ENCODE data around the gene NID1.

Gene NID1

DNA sequence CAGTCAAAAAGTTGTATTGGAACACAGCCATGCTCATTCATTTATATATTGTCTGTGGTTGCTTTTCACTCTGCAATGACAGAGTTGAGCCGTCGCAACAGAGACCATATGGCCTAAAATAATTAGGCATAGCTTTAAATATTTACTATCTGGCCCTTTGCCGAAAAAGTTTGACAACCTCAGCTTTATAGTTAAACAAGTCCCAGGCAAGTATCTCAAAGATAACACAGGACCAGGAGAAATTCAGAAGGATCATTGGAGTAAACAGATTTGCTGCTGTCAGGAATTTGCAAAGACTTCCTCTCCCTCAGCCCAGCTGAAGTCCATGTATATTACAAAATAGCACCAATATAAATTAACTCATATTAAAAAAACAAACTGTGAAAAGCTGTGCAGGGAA, 34.4 kb downstream of the NID1 start:
- H3K4me2 ChIP-seq (ENCODE audit: low read depth, low read length), result no peak overlapping the region
- H3F3A ChIP-seq (ENCODE audit: insufficient read depth, low read length), result no peaks in the 10 kb centered on the region
- no peak overlapping the region for H3K27ac ChIP-seq (ENCODE audit: low read length)
- TF ChIP-seq EZH2phosphoT487 (IDR thresholded peaks at IDR 0.05; ENCODE audit: low read length) (no peak), EZH2 (optimal IDR thresholded peaks at IDR 0.05; ENCODE audit: low read depth, low read length) (no peak)
- TF ChIP-seq, protein P1, sequence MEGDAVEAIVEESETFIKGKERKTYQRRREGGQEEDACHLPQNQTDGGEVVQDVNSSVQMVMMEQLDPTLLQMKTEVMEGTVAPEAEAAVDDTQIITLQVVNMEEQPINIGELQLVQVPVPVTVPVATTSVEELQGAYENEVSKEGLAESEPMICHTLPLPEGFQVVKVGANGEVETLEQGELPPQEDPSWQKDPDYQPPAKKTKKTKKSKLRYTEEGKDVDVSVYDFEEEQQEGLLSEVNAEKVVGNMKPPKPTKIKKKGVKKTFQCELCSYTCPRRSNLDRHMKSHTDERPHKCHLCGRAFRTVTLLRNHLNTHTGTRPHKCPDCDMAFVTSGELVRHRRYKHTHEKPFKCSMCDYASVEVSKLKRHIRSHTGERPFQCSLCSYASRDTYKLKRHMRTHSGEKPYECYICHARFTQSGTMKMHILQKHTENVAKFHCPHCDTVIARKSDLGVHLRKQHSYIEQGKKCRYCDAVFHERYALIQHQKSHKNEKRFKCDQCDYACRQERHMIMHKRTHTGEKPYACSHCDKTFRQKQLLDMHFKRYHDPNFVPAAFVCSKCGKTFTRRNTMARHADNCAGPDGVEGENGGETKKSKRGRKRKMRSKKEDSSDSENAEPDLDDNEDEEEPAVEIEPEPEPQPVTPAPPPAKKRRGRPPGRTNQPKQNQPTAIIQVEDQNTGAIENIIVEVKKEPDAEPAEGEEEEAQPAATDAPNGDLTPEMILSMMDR (IDR thresholded peaks at IDR 0.05; ENCODE audit: low read length), result no peak
- DNase-seq, result no peak
- no peaks in the 10 kb centered on the region for H4K20me1 ChIP-seq (ENCODE audit: insufficient read depth, low read length)
- no peaks in the 10 kb centered on the region for H3K9me3 ChIP-seq (replicated peaks; ENCODE audit: insufficient read depth, low read length)
- H3K36me3 ChIP-seq (replicated peaks; ENCODE audit: insufficient read depth, low read length), result no peaks in the 10 kb centered on the region
- H3K27me3 ChIP-seq (replicated peaks; ENCODE audit: insufficient read depth, low read length), result no peaks in the 10 kb centered on the region
- no peaks in the 10 kb centered on the region for H3K79me2 ChIP-seq (ENCODE audit: low read length)
- no peak overlapping the region for H3K9ac ChIP-seq (ENCODE audit: low read length)
- no peaks in the 10 kb centered on the region for H3K4me1 ChIP-seq (ENCODE audit: low read length)
- H3K4me3 ChIP-seq (ENCODE audit: low read length), result no peak overlapping the region
- no peak overlapping the region for H2AFZ ChIP-seq (ENCODE audit: low read length)
- no peaks in the 10 kb centered on the region for H3K9me2 ChIP-seq (replicated peaks; ENCODE audit: insufficient read depth, low read length)

DNA sequence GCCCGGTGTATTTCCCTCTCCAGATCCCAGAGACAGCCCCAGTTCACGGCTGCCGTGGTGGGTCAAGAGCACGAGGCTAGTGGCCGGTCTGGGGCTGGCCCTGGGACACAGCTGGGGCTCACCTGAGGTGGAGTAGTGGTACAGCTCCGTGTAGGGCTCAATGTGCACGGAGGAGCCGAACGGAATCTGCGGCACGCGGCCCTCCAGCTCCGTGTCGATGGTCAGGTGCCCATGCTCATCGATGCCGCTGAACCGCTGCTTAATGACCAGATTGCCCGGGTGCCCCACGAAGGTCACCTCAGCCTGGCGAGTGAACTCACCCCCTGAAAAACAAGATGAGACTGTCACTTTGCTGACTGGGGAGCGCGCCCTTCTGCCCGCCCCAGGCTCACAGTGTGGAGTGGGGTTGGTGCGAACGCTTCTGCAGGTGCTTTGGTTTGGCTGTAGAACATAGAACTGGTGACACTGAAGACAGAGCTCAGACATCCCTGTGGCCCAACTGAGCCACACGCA, 35.4 kb downstream of the NID1 start:
- Histone ChIP-seq H3K4me3 (ENCODE audit: low read length) (no peak overlapping the region), H3K9ac (ENCODE audit: low read length) (no peak overlapping the region), H3K4me1 (ENCODE audit: low read length) (no peaks in the 10 kb centered on the region), H3K9me2 (replicated peaks; ENCODE audit: insufficient read depth, low read length) (no peaks in the 10 kb centered on the region), H3K79me2 (ENCODE audit: low read length) (no peaks in the 10 kb centered on the region), H3K27me3 (replicated peaks; ENCODE audit: insufficient read depth, low read length) (no peaks in the 10 kb centered on the region), H4K20me1 (ENCODE audit: insufficient read depth, low read length) (no peaks in the 10 kb centered on the region), H2AFZ (ENCODE audit: low read length) (no peak overlapping the region), H3K36me3 (replicated peaks; ENCODE audit: insufficient read depth, low read length) (no peaks in the 10 kb centered on the region), H3K9me3 (replicated peaks; ENCODE audit: insufficient read depth, low read length) (no peaks in the 10 kb centered on the region), H3K27ac (ENCODE audit: low read length) (no peak overlapping the region), H3K4me2 (ENCODE audit: low read depth, low read length) (no peak overlapping the region), H3F3A (ENCODE audit: insufficient read depth, low read length) (no peaks in the 10 kb centered on the region)
- TF ChIP-seq, protein P1 (IDR thresholded peaks at IDR 0.05; ENCODE audit: low read length), result no peak
- TF ChIP-seq EZH2phosphoT487 (IDR thresholded peaks at IDR 0.05; ENCODE audit: low read length) (no peak), EZH2 (optimal IDR thresholded peaks at IDR 0.05; ENCODE audit: low read depth, low read length) (no peak)
- no peak for DNase-seq

DNA sequence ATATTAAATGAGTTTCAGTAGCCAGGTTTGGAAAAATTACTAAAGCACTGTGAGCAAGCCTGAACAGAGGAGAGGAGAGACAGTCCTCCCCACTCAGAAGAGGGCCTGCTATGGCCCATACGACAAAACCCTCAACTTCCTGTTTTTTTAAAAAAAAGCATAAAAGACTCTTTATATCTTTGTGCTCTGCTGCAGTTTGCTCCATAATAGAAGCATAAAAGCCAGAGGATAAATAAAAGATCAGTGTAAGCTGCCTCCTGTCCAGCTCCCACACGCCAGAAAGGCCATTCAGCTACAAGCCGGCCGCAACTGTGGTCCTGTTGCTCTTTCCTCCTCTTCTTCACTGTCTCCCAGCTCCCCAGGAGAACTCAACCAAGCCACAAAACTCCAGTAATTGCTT, 37.8 kb downstream of the NID1 start:
- no peak overlapping the region for H3K27ac ChIP-seq (ENCODE audit: low read length)
- H3K79me2 ChIP-seq (ENCODE audit: low read length), result no peaks in the 10 kb centered on the region
- H3K9me2 ChIP-seq (replicated peaks; ENCODE audit: insufficient read depth, low read length), result no peaks in the 10 kb centered on the region
- H3F3A ChIP-seq (ENCODE audit: insufficient read depth, low read length), result no peaks in the 10 kb centered on the region
- no peaks in the 10 kb centered on the region for H3K27me3 ChIP-seq (replicated peaks; ENCODE audit: insufficient read depth, low read length)
- no peaks in the 10 kb centered on the region for H3K4me1 ChIP-seq (ENCODE audit: low read length)
- no peak overlapping the region for H3K4me2 ChIP-seq (ENCODE audit: low read depth, low read length)
- H3K36me3 ChIP-seq (replicated peaks; ENCODE audit: insufficient read depth, low read length), result no peaks in the 10 kb centered on the region
- DNase-seq, result no peak
- H3K9me3 ChIP-seq (replicated peaks; ENCODE audit: insufficient read depth, low read length), result no peaks in the 10 kb centered on the region
- H3K9ac ChIP-seq (ENCODE audit: low read length), result no peak overlapping the region
- no peak for TF ChIP-seq EZH2phosphoT487 (IDR thresholded peaks at IDR 0.05; ENCODE audit: low read length)
- TF ChIP-seq, protein P1 (IDR thresholded peaks at IDR 0.05; ENCODE audit: low read length), result no peak
- TF ChIP-seq EZH2 (optimal IDR thresholded peaks at IDR 0.05; ENCODE audit: low read depth, low read length), result no peak
- no peaks in the 10 kb centered on the region for H4K20me1 ChIP-seq (ENCODE audit: insufficient read depth, low read length)
- no peak overlapping the region for H2AFZ ChIP-seq (ENCODE audit: low read length)
- H3K4me3 ChIP-seq (ENCODE audit: low read length), result no peak overlapping the region
